ENCODE data around the gene MALSU1. TPM values are rescaled to one million over a fixed set of nuclear protein-coding genes. Genes with fewer than 3 reads are reported as not detected.

MALSU1 gene
- total and polyA plus RNA-seq, 4 donors: 30.3 to 84.6 (median 40.5) TPM

DNA sequence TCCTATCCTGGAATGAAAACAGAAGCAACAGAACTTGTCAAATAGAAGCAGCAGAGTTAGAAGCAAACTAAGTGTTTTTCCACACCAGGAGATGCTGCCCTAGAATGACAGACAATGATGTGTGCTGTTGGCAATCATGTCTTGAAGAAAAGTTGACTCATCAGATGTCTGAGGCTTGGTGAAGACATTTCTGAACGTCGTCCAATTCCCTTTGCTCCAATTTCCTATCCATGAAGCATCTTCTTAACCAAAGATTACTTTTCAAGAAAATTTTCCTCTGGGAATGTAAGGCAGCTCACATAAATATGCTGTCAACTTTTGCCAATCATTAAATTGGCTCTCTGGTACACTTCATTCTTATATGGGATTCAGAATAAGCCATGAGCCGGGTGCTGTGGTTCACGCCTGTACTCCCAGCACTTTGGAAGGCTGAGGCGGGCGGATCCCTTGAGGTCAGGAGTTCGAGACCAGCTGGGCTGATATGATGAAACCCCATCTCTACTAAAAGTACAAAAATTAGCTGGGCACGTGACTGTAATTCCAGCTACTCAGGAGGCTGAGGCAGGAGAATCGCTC lies 34.6 kb downstream of the MALSU1 start:
- DNase-seq (ENCODE audit: low spot score): no peak
- Histone ChIP-seq H3K9me3 (ENCODE audit: control insufficient read depth in 4 of 4, low read length in 3 of 4) (no peaks in the 10 kb centered on the region), H3K4me1 (ENCODE audit: control insufficient read depth in 4 of 4, insufficient read depth in 4 of 4, low read length in 3 of 4) (peaks cover 12 to 62% (median 49%) of the 10 kb centered on the region in 4 donors), H3K9ac (ENCODE audit: low read depth in 1 of 2, low read length in 2 of 2) (no peak overlapping the region), H3K36me3 (ENCODE audit: control insufficient read depth in 4 of 4, insufficient read depth in 3 of 4, low read depth in 1 of 4, low read length in 3 of 4) (no peaks in the 10 kb centered on the region), H3K27me3 (ENCODE audit: control insufficient read depth in 4 of 4, insufficient read depth in 4 of 4, low read length in 3 of 4) (no peaks in the 10 kb centered on the region), H3K27ac (ENCODE audit: low read depth in 1 of 2, low read length in 2 of 2) (peak overlapping the region in 1 of 2 donors; percentile 15), H3K4me3 (ENCODE audit: low read depth in 1 of 3, low read length in 3 of 3) (no peak overlapping the region)
- WGBS: 35% methylated on average over 9 of the region's 9 CpGs
- no peak for TF ChIP-seq TAF1 (conservative IDR thresholded peaks at IDR 0.05)
- TF ChIP-seq, protein P1, sequence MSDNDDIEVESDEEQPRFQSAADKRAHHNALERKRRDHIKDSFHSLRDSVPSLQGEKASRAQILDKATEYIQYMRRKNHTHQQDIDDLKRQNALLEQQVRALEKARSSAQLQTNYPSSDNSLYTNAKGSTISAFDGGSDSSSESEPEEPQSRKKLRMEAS (IDR thresholded peaks at IDR 0.05): no peak
- no peak for TF ChIP-seq RAD21 (IDR thresholded peaks at IDR 0.05)
- TF ChIP-seq, protein P2, sequence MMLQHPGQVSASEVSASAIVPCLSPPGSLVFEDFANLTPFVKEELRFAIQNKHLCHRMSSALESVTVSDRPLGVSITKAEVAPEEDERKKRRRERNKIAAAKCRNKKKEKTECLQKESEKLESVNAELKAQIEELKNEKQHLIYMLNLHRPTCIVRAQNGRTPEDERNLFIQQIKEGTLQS (IDR thresholded peaks at IDR 0.05): no peak
- TF ChIP-seq HNF4A (conservative IDR thresholded peaks at IDR 0.05): no peak
- TF ChIP-seq SP1 (IDR thresholded peaks at IDR 0.05): no peak
- TF ChIP-seq FOXA1 (IDR thresholded peaks at IDR 0.05): no peak
- no peak for TF ChIP-seq GABPA (IDR thresholded peaks at IDR 0.05 in 1 of 2, conservative IDR thresholded peaks at IDR 0.05 in 1 of 2)
- TF ChIP-seq FOXA2 (IDR thresholded peaks at IDR 0.05): no peak
- TF ChIP-seq, protein P3, sequence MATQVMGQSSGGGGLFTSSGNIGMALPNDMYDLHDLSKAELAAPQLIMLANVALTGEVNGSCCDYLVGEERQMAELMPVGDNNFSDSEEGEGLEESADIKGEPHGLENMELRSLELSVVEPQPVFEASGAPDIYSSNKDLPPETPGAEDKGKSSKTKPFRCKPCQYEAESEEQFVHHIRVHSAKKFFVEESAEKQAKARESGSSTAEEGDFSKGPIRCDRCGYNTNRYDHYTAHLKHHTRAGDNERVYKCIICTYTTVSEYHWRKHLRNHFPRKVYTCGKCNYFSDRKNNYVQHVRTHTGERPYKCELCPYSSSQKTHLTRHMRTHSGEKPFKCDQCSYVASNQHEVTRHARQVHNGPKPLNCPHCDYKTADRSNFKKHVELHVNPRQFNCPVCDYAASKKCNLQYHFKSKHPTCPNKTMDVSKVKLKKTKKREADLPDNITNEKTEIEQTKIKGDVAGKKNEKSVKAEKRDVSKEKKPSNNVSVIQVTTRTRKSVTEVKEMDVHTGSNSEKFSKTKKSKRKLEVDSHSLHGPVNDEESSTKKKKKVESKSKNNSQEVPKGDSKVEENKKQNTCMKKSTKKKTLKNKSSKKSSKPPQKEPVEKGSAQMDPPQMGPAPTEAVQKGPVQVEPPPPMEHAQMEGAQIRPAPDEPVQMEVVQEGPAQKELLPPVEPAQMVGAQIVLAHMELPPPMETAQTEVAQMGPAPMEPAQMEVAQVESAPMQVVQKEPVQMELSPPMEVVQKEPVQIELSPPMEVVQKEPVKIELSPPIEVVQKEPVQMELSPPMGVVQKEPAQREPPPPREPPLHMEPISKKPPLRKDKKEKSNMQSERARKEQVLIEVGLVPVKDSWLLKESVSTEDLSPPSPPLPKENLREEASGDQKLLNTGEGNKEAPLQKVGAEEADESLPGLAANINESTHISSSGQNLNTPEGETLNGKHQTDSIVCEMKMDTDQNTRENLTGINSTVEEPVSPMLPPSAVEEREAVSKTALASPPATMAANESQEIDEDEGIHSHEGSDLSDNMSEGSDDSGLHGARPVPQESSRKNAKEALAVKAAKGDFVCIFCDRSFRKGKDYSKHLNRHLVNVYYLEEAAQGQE (IDR thresholded peaks at IDR 0.05): no peak
- no peak for TF ChIP-seq YY1 (IDR thresholded peaks at IDR 0.05)
- TF ChIP-seq, protein P4, sequence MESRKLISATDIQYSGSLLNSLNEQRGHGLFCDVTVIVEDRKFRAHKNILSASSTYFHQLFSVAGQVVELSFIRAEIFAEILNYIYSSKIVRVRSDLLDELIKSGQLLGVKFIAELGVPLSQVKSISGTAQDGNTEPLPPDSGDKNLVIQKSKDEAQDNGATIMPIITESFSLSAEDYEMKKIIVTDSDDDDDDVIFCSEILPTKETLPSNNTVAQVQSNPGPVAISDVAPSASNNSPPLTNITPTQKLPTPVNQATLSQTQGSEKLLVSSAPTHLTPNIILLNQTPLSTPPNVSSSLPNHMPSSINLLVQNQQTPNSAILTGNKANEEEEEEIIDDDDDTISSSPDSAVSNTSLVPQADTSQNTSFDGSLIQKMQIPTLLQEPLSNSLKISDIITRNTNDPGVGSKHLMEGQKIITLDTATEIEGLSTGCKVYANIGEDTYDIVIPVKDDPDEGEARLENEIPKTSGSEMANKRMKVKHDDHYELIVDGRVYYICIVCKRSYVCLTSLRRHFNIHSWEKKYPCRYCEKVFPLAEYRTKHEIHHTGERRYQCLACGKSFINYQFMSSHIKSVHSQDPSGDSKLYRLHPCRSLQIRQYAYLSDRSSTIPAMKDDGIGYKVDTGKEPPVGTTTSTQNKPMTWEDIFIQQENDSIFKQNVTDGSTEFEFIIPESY (IDR thresholded peaks at IDR 0.05): no peak
- TF ChIP-seq JUND (IDR thresholded peaks at IDR 0.05): no peak
- TF ChIP-seq, protein P5, sequence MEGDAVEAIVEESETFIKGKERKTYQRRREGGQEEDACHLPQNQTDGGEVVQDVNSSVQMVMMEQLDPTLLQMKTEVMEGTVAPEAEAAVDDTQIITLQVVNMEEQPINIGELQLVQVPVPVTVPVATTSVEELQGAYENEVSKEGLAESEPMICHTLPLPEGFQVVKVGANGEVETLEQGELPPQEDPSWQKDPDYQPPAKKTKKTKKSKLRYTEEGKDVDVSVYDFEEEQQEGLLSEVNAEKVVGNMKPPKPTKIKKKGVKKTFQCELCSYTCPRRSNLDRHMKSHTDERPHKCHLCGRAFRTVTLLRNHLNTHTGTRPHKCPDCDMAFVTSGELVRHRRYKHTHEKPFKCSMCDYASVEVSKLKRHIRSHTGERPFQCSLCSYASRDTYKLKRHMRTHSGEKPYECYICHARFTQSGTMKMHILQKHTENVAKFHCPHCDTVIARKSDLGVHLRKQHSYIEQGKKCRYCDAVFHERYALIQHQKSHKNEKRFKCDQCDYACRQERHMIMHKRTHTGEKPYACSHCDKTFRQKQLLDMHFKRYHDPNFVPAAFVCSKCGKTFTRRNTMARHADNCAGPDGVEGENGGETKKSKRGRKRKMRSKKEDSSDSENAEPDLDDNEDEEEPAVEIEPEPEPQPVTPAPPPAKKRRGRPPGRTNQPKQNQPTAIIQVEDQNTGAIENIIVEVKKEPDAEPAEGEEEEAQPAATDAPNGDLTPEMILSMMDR (IDR thresholded peaks at IDR 0.05; ENCODE audit: low read depth, low read length, missing input control): no peak

All from liver (tissue), 9 donors.